IPS-18c (cell line): ENCODE results near the gene PTPDC1.
"Not testable (repeated sequence)": the region's sequence is repeated elsewhere in the genome, so short reads cannot be mapped to it uniquely, and the experiment has no call there.

ENCODE experiments used
- H3K4me3 ChIP-seq: 2 replicates; pipeline ENCODE4 v1.7.0; 2013; ENCODE audit warnings: low read depth, mild to moderate bottlenecking, low read length, moderate library complexity; ENCODE audit not compliant: insufficient read depth
- H3K9me3 ChIP-seq: one replicate; pipeline ENCODE4 v1.6.1; 2013; ENCODE audit warnings: mild to moderate bottlenecking, low read length, moderate library complexity; ENCODE audit not compliant: control insufficient read depth, insufficient read depth

Gene PTPDC1

GRCh38 chr9:94082956-94083355, 1.3 kb upstream of the PTPDC1 start:
- H3K9me3 ChIP-seq, result no peaks in the 10 kb centered on the region
- H3K4me3 ChIP-seq, result no peak overlapping the region

DNA sequence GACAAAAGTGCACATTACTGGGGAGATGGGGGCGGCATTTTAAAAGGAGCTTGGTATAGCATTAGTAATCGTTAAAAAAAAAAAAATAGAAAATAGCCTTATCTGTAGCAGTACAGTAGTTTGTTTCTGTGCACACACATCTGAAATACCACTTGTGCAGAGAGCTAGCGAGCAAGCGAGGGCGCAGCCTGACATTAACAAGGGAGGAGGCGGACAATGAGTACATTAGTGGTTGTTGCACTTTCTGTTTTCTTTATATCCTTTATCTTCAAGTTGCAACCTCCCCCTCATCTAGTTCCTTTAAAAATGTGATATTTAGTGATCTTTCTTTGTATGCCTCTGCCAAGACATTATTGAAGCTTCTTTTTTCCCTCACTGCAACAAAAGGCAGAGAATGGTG, 880 bp upstream of the PTPDC1 start:
- H3K4me3 ChIP-seq, result no peak overlapping the region
- no peaks in the 10 kb centered on the region for H3K9me3 ChIP-seq

DNA sequence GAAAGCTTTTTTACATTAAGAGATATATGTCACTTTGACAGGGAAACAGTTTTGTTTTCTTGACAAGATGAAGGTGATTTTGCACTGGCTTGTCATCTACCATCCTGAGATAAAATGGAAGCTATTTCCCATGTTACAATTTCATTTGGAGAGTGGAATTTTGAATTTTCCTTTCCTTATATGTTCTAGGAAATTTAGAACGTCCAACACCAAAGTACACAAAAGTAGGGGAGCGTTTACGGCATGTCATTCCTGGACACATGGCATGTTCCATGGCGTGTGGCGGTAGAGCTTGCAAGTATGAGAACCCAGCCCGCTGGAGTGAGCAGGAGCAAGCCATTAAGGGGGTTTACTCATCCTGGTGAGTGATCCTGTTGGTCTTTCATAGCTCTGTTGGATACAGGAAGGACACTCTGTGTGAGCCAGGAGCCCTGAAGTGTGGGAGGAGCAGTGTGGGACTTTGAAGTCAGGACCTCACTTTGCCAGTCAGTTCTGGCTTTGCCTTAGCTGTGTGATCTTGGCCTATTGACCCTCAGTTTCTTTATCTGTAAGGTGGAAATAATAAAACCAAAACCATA, 887 bp downstream of the PTPDC1 start:
- H3K9me3 ChIP-seq, result no peaks in the 10 kb centered on the region
- no peak overlapping the region for H3K4me3 ChIP-seq

- Histone ChIP-seq H3K4me3 (no peak overlapping the region), H3K9me3 (no peaks in the 10 kb centered on the region)
These were observed 2.5 kb downstream of the PTPDC1 start for GRCh38 chr9:94086486-94087345.

DNA sequence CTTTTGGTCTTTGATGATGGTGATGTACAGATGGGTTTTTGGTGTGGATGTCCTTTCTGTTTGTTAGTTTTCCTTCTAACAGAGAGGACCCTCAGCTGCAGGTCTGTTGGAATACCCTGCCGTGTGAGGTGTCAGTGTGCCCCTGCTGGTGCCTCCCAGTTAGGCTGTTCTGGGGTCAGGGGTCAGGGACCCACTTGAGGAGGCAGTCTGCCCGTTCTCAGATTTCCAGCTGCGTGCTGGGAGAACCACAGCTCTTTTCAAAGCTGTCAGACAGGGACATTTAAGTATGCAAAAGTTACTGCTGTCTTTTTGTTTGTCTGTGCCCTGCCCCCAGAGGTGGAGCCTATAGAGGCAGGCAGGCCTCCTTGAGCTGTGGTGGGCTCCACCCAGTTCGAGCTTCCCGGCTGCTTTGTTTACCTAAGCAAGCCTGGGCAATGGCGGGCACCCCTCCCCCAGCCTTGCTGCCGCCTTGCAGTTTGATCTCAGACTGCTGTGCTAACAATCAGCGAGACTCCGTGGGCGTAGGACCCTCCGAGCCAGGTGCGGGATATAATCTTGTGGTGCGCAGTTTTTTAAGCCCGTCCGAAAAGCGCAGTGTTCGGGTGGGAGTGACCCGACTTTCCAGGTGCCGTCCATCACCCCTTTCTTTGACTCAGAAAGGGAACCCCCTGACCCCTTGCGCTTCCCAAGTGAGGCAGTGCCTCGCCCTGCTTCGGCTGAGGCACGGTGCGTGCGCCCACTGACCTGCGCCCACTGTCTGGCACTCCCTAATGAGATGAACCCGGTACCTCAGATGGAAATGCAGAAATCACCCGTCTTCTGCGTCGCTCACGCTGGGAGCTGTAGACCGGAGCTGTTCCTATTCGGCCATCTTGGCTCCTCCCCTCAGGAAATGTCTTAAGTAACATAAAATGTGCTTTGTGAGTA, 10.2 kb downstream of the PTPDC1 start:
- not testable (repeated sequence) for H3K9me3 ChIP-seq, H3K4me3 ChIP-seq

DNA sequence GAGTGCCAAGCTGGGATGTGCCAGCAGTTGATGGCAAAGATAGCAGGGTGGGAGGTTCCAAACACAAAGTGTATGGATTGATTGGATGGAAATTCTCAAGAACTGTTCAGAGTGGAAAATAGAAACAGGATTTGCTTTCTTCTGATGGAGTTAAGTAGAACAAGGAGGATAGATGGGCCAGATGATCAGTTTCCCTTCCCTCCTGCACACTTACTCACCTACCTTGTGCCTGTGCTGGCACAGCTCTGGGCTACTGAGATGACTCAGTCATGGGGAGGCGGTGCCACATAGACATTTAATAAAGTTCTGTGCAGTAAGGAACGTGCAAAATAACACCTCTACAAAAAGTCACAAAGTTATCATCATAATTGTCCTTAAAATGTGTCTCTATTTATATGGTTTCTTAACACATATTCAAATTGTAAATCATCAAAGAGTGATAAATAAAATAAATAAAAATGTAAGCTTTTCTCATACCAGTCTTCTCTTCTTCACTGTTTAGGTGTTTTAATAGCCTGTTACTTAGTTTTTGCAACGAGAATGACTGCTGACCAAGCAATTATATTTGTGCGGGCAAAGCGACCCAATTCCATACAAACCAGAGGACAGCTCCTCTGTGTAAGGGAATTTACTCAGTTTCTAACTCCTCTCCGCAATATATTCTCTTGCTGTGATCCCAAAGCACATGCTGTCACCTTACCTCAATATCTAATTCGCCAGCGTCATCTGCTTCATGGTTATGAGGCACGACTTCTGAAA, 12.7 kb downstream of the PTPDC1 start:
- Histone ChIP-seq H3K9me3 (no peaks in the 10 kb centered on the region), H3K4me3 (no peak overlapping the region)

- Histone ChIP-seq H3K9me3 (no peaks in the 10 kb centered on the region), H3K4me3 (no peak overlapping the region)
These were observed 13.6 kb downstream of the PTPDC1 start for GRCh38 chr9:94097788-94098414.

GRCh38 chr9:94100152-94100879, 16.1 kb downstream of the PTPDC1 start:
- H3K4me3 ChIP-seq, result no peak overlapping the region
- no peaks in the 10 kb centered on the region for H3K9me3 ChIP-seq

DNA sequence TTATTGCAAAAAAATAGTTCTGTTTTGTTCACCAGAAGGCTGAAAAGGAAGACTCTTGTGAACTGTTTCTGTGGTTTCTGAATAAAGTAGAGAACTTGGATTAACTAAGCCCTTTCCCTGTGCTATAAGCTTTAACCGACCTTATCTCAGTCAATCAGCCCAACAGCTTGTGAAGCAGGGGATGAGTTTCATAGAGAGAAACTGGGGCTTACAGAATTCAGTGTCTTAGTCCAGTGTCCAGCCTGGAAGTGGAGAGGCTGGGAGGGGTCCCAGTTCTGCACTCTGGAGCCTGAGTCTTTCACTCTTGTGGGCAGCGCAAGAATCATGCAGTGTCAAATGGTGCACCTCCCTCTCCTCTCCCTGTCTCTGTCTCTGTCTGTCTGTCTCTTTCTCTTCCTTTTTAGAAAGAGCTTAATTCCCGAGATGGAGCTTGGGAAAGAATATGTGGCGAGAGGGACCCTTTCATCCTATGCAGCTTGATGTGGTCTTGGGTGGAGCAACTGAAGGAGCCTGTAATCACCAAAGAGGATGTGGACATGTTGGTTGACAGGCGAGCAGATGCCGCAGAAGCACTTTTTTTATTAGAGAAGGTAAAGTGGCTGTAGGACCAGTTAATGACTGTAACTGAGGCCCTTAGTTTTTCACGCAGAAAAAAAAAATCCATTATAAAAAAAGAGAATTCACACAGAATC, 17.0 kb downstream of the PTPDC1 start:
- H3K4me3 ChIP-seq, result no peak overlapping the region
- no peaks in the 10 kb centered on the region for H3K9me3 ChIP-seq

- Histone ChIP-seq H3K4me3 (no peak overlapping the region), H3K9me3 (no peaks in the 10 kb centered on the region)
These were observed 24.3 kb downstream of the PTPDC1 start for GRCh38 chr9:94108584-94108983.

GRCh38 chr9:94110821-94111252, 26.6 kb downstream of the PTPDC1 start:
- Histone ChIP-seq H3K9me3 (no peaks in the 10 kb centered on the region), H3K4me3 (no peak overlapping the region)

DNA sequence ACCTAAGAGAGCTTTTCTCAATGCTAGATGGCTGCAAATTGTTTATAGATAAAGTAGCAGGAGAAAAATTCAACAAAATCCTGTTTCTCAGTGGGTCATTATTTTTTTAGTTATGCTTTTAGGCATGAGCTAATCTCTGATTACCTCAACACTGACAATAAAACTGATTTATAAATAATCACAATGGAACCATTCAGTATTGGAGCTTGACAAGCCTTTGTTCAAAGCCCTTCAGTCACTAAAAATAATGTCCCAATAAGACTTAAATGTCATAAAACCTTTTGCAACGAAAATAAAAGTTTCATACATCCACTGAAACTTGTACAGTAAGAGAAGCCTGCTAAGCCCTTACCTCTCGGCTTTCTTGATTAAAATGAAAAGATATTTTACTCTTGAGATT, 27.2 kb downstream of the PTPDC1 start:
- Histone ChIP-seq H3K4me3 (no peak overlapping the region), H3K9me3 (no peaks in the 10 kb centered on the region)

DNA sequence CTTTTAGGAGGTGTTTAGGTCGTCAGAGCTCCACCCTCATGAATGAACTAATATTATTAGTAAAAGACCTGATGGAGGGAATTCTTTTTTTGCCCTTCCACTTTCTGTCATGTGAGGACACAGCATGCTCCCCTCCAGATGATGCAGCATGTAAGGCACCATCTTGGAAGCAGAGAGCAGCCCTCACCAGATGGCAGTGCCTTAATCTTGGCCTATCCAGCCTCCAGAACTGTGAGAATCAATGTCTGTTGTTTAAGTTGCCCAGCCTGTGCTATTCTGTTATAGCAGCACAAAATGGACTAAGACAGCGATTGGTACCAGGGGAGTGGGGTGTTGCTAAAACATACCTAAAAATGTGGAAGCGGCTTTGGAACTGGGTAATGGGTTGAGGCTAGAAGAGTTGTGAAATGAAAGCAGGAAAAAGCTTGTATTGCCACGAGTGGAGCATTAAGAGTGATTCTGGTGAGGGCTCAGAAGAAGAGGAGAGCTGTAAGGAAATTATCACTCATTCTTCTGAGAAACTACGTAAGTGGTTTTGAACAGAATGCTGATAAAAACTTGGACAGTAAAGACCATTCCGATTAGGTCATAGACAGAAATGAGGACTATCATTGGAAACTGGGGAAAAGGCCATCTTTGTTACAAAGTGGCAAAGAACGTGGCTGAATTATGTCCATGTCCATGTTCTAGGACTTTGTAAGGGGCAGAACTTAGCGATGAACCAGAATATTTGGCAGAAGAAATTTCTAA, 28.6 kb downstream of the PTPDC1 start:
- no peak overlapping the region for H3K4me3 ChIP-seq
- no peaks in the 10 kb centered on the region for H3K9me3 ChIP-seq

DNA sequence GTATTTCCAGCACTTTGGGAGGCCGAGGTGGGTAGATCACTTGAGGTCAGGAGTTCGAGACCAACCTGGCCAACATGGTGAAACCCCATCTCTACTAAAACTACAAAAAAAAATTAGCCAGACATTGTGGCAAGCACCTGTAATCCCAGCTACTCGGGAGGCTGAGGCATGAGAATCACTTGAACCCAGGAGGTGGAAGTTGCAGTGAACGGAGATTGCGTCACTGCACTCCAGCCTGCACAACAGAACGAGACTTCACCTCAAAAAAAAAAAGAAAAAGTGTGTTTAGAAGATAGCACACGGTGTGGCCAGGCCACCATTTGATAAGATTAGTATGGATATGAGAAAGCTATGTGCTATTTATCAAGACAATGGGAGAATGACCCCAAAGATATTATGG, 35.8 kb downstream of the PTPDC1 start:
- not testable (repeated sequence) for H3K9me3 ChIP-seq, H3K4me3 ChIP-seq

DNA sequence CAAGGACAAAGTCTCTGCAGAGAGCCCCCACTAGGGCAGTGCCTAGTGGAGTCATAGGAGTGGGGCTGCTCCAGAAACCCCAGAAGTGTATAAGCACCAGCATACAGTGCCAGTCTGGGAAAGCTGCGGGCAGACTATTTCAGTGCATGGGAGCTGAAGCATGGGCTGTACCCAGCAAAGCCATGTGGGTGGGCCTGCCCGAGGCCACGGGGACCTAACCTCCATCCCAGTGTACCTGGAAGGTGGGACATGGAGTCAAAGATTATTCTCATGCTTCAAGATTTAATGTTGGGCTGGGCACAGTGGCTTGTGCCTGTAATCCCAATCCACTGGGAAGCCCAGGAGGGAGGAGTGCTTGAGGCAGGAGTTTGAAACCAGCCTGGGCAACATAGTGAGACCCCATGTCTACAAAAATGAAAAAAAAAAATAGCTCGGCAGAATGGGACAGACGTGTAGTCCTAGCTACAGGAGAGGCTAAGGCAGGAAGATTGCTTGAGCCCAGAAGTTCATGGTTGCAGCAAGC, 36.7 kb downstream of the PTPDC1 start:
- H3K4me3 ChIP-seq, result no peak overlapping the region
- H3K9me3 ChIP-seq, result no peaks in the 10 kb centered on the region
